Mesendoderm (in vitro differentiated cells): ENCODE data around the gene POLR2E.

Experiments
- DNase-seq: peaks from one replicate; pipeline ENCODE4 v3.0.0; 2013
- H2AK5ac ChIP-seq: 2 replicates; pipeline ENCODE4 v1.6.1; 2013; ENCODE audit warnings: low read length, inconsistent platforms
- H2BK120ac ChIP-seq: 2 replicates; pipeline ENCODE4 v1.6.1; 2013; ENCODE audit warnings: low read depth, mild to moderate bottlenecking, low read length, moderate library complexity, mixed read lengths
- H2BK15ac ChIP-seq: replicated peaks from 2 replicates; pipeline ENCODE4 v1.6.1; 2013; ENCODE audit warnings: low read depth, mild to moderate bottlenecking, moderate library complexity
- H2BK5ac ChIP-seq: 2 replicates; pipeline ENCODE4 v1.6.1; 2013; ENCODE audit warnings: low read length, inconsistent platforms
- H3K18ac ChIP-seq: 2 replicates; pipeline ENCODE4 v1.6.1; 2013; ENCODE audit warnings: mild to moderate bottlenecking, low read length, mixed read lengths
- H3K23ac ChIP-seq: one replicate; pipeline ENCODE4 v1.6.1; 2013; ENCODE audit warnings: low read length
- H3K27ac ChIP-seq: 2 replicates; pipeline ENCODE4 v1.5.1; 2013; ENCODE audit warnings: low read depth, mild to moderate bottlenecking, inconsistent platforms, low read length, moderate library complexity
- H3K27me3 ChIP-seq: 2 replicates; pipeline ENCODE4 v1.6.1; 2013; ENCODE audit warnings: low read length, control low read depth, mild to moderate bottlenecking, inconsistent platforms; ENCODE audit not compliant: insufficient read depth, poor library complexity
- H3K36me3 ChIP-seq: 2 replicates; pipeline ENCODE4 v1.6.1; 2013; ENCODE audit warnings: low read length, inconsistent platforms; ENCODE audit not compliant: control insufficient read depth, insufficient read depth
- H3K4ac ChIP-seq: one replicate; pipeline ENCODE4 v1.6.1; 2013; ENCODE audit warnings: low read depth, mild to moderate bottlenecking, low read length, moderate library complexity
- H3K4me1 ChIP-seq: 2 replicates; pipeline ENCODE4 v1.6.1; 2013; ENCODE audit warnings: low read depth, low read length, inconsistent platforms; ENCODE audit not compliant: control insufficient read depth
- H3K4me2 ChIP-seq: 2 replicates; pipeline ENCODE4 v1.6.1; 2013; ENCODE audit warnings: low read length
- H3K4me3 ChIP-seq: 2 replicates; pipeline ENCODE4 v1.5.1; 2013; ENCODE audit warnings: mild to moderate bottlenecking, low read length
- H3K56ac ChIP-seq: one replicate; pipeline ENCODE4 v1.6.1; 2013; ENCODE audit warnings: low read length
- H3K79me1 ChIP-seq: 2 replicates; pipeline ENCODE4 v1.6.1; 2013; ENCODE audit warnings: low read length, inconsistent platforms
- H3K79me2 ChIP-seq: 2 replicates; pipeline ENCODE4 v1.6.1; 2013; ENCODE audit warnings: mild to moderate bottlenecking, low read length; ENCODE audit not compliant: control insufficient read depth, insufficient read depth
- H3K9ac ChIP-seq: 2 replicates; pipeline ENCODE4 v1.6.1; 2013; ENCODE audit warnings: low read length, inconsistent platforms
- H4K5ac ChIP-seq: one replicate; pipeline ENCODE4 v1.6.1; 2013; ENCODE audit warnings: low read length
- H4K8ac ChIP-seq: one replicate; pipeline ENCODE4 v1.6.1; 2013; ENCODE audit warnings: low read depth, mild to moderate bottlenecking, control low read depth, low read length, moderate library complexity
- WGBS: extraction: QIAGEN DNeasy Blood & Tissue Kit; methylation state at CpG from one replicate; pipeline ENCODE4 v1.1.7; 2013; ENCODE audit warnings: low lambda C conversion rate, missing lambda C conversion rate; ENCODE audit not compliant: insufficient coverage; ENCODE audit errors: extremely low coverage; 5-methylcytosine and 5-hydroxymethylcytosine counted together

POLR2E gene

DNA sequence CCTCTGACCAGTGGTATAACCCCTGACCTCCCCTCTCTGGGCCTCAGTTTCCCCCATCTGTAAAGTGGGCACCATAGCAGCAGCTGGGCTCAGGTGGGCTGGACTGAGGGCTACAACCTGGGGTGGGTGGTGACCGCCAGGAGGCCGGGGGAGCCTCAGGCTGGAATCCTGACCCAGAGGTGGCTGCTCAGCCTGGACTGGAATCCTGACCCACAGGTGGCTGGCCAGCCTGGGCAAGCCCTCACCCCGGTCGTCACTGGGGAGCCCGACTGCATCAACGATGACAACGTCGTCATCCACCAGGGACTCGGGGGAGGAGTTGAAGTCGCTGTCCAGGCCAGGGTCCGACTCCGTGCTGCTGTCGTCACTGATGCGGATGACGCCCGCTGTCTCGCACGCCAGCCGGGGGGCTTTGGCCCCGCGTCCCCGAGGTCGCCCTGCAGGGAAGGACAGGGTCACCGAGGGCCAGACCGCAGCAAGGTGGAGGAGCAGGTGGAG, 18.9 kb upstream of the POLR2E start:
- no peak overlapping the region for H2AK5ac ChIP-seq

DNA sequence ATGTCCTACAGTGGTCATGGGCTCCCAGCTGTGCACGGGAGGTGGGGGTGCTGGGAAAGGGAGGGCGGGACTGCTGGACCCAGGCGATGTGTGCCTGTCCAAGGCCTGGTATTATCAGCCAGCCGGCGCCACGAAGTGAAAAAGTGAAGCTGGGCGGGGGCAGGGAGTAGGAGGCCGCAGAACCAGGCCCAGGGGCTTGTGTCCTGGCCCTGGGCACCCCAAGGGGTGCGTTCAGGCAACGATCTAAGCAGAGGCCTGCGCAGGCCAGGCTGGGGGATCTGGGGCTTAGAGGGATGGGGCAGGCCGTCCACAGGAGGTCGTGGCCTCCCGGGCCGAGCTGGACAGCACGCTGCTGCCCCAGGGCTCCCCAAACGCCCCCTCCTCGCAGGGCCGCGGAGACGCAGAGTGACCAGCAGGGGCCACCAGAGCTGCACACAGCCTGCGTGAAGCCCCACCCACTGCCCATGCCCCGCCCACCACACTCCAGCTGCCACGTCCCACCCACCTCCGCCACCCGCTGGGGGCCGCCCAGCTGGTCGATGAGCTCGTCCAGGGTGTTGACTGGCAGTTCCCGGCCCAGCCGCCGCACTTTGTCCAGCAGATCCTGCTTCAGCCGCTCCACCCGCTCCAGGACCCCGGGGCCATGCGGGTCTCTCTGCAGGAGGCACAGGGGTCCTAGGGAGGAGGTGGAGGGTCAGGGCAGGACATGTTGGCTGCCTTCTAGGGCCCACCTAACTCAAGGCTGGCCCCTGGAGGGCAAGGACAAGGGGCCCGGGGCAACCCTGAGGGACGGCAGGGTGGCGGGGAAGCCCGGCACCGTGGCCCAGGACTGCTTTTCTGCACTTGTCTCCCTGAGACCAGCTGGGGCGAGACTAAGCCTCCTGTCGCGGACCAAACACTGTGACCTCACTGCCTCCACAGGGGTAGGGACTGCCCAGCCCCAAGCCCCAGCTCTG, 18.1 kb upstream of the POLR2E start:
- Histone ChIP-seq H2BK120ac (no peak overlapping the region), H3K18ac (no peak overlapping the region), H3K4ac (no peak overlapping the region), H3K79me1 (no peaks in the 10 kb centered on the region), H3K27ac (no peak overlapping the region), H3K79me2 (no peaks in the 10 kb centered on the region), H3K4me2 (no peak overlapping the region), H3K56ac (no peak overlapping the region), H3K36me3 (peaks cover 2% of the 10 kb centered on the region), H3K4me1 (no peaks in the 10 kb centered on the region), H2BK5ac (no peak overlapping the region), H4K8ac (no peak overlapping the region), H3K23ac (no peak overlapping the region), H4K5ac (no peak overlapping the region), H3K27me3 (no peaks in the 10 kb centered on the region), H2BK15ac (no peak overlapping the region), H3K4me3 (no peak overlapping the region), H2AK5ac (no peak overlapping the region), H3K9ac (peak overlapping the region; percentile 33)
- WGBS, result no CpG with 5 or more reads among the region's 44 CpGs
- DNase-seq, result peak; percentile 86

More for the DNA sequence above, 18.9 kb upstream of the POLR2E start:
- no peaks in the 10 kb centered on the region for H3K79me1 ChIP-seq
- no peak overlapping the region for H3K56ac ChIP-seq
- H3K36me3 ChIP-seq, result peaks cover 3% of the 10 kb centered on the region
- no peak overlapping the region for H2BK15ac ChIP-seq
- H4K5ac ChIP-seq, result no peak overlapping the region
- H4K8ac ChIP-seq, result no peak overlapping the region
- no peak overlapping the region for H2BK120ac ChIP-seq
- H3K9ac ChIP-seq, result no peak overlapping the region
- WGBS, result no CpG with 5 or more reads among the region's 25 CpGs
- H3K79me2 ChIP-seq, result no peaks in the 10 kb centered on the region
- H3K4me2 ChIP-seq, result no peak overlapping the region
- no peak overlapping the region for H3K4me3 ChIP-seq
- no peak overlapping the region for H3K18ac ChIP-seq
- H3K4ac ChIP-seq, result no peak overlapping the region
- H3K27ac ChIP-seq, result no peak overlapping the region
- no peak overlapping the region for H3K23ac ChIP-seq
- H3K4me1 ChIP-seq, result no peaks in the 10 kb centered on the region
- no peak overlapping the region for H2BK5ac ChIP-seq
- no peak for DNase-seq
- no peaks in the 10 kb centered on the region for H3K27me3 ChIP-seq

- Histone ChIP-seq H3K36me3 (peaks cover 2% of the 10 kb centered on the region), H3K9ac (no peak overlapping the region), H2BK120ac (no peak overlapping the region), H2AK5ac (no peak overlapping the region), H3K4me2 (no peak overlapping the region), H3K27ac (no peak overlapping the region), H3K4me3 (no peak overlapping the region), H3K56ac (peak overlapping the region; percentile 22), H2BK15ac (no peak overlapping the region), H3K79me2 (no peaks in the 10 kb centered on the region), H3K4ac (no peak overlapping the region), H4K8ac (no peak overlapping the region), H3K27me3 (no peaks in the 10 kb centered on the region), H2BK5ac (no peak overlapping the region), H3K79me1 (no peaks in the 10 kb centered on the region), H4K5ac (no peak overlapping the region), H3K23ac (no peak overlapping the region), H3K4me1 (no peaks in the 10 kb centered on the region), H3K18ac (no peak overlapping the region)
- peak; percentile 54 for DNase-seq
- no CpG with 5 or more reads among the region's 71 CpGs for WGBS
Measured at GRCh38 chr19:1112268-1113029, 17.3 kb upstream of the POLR2E start.

DNA sequence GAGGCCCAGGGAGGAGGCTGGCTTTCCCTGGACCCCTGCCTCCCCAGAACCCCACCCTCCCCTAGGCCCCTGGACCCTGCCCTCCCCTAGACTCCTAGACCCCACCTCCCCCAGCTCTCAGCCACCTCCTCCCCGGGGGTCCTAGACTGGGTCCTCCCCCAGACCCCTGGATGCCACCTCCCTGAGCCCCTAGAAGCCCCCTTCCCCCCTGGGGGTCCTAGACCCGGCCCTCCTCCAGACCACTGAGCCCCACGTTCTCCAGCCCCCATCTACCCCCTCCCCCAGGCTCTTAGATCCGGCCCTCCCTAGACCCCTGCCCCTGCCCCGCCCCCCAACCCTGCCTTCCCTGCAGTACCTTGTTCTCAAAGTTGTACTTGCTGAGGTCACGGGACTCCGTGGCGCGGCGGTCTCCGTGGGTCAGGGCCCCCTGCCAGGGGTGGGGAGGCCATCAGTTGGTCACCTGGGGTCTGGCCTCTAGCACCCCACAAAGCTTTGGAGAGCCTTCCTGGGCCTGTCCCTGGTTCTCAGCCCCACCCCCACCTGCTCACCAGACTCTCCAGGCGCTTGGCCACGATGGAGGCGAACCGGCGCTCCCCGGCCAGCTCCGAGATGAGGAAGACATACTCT, 16.6 kb upstream of the POLR2E start:
- no peak overlapping the region for H2BK5ac ChIP-seq
- H3K79me2 ChIP-seq, result no peaks in the 10 kb centered on the region
- DNase-seq, result no peak
- no peaks in the 10 kb centered on the region for H3K4me1 ChIP-seq
- no peak overlapping the region for H3K4ac ChIP-seq
- H3K27ac ChIP-seq, result no peak overlapping the region
- no peak overlapping the region for H2BK120ac ChIP-seq
- H2AK5ac ChIP-seq, result no peak overlapping the region
- H3K23ac ChIP-seq, result no peak overlapping the region
- H4K5ac ChIP-seq, result no peak overlapping the region
- H4K8ac ChIP-seq, result no peak overlapping the region
- H3K4me2 ChIP-seq, result no peak overlapping the region
- peaks cover 4% of the 10 kb centered on the region for H3K36me3 ChIP-seq
- no peak overlapping the region for H3K18ac ChIP-seq
- H2BK15ac ChIP-seq, result no peak overlapping the region
- WGBS, result no CpG with 5 or more reads among the region's 18 CpGs
- no peak overlapping the region for H3K9ac ChIP-seq
- H3K4me3 ChIP-seq, result no peak overlapping the region
- no peak overlapping the region for H3K56ac ChIP-seq
- H3K27me3 ChIP-seq, result no peaks in the 10 kb centered on the region
- H3K79me1 ChIP-seq, result no peaks in the 10 kb centered on the region

DNA sequence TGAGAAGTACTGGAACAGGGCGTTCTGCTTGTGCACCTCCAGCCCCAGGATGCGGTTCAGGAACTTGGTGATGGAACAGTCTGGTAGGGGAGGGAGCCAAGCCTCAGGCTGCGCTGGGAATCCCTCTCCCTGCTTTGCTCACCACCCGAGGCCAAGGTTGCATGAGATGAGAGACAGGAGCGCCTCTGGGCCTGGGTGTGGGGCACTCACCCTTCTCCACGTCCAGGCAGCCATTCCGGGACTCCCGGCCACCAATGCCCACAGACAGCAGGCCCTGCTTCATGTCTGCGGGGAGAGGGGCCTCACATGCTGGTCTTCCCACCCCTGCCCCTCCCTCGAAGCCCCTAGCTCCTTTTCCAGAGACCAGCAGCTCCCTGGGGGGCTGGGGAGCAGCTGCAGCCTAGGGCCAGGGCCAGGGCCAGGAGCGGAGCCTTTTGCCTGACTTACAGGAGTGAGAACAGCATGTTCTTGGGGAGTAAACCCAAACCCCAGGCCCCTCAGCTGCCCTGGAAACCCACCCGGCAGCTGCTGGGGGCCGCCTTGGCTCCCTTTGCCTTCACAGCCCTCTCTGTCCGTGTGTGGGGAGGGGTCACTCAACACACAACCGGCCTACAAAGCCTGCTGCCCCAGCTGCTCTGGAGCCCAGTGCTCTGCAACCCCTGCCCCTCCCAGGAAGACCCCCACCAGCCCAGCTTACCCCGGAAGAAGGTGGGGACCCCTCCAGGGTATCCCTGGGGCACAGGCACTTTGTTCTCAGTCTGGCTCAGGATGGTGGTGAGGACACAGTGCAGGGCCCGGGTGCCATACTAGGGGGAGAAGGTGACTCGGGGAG, 15.8 kb upstream of the POLR2E start:
- no peak overlapping the region for H3K56ac ChIP-seq
- no peak overlapping the region for H3K4me3 ChIP-seq
- no peaks in the 10 kb centered on the region for H3K27me3 ChIP-seq
- H2AK5ac ChIP-seq, result no peak overlapping the region
- no peak overlapping the region for H3K27ac ChIP-seq
- H3K36me3 ChIP-seq, result peaks cover 4% of the 10 kb centered on the region
- no peak overlapping the region for H3K4me2 ChIP-seq
- H2BK120ac ChIP-seq, result no peak overlapping the region
- H3K4ac ChIP-seq, result no peak overlapping the region
- no peaks in the 10 kb centered on the region for H3K4me1 ChIP-seq
- H4K5ac ChIP-seq, result no peak overlapping the region
- no peak overlapping the region for H3K18ac ChIP-seq
- H3K23ac ChIP-seq, result no peak overlapping the region
- DNase-seq, result no peak
- H3K79me2 ChIP-seq, result no peaks in the 10 kb centered on the region
- no peak overlapping the region for H2BK5ac ChIP-seq
- H3K79me1 ChIP-seq, result no peaks in the 10 kb centered on the region
- no peak overlapping the region for H2BK15ac ChIP-seq
- H3K9ac ChIP-seq, result no peak overlapping the region
- no peak overlapping the region for H4K8ac ChIP-seq
- WGBS, result no CpG with 5 or more reads among the region's 18 CpGs
